Measurements from ENCODE around the gene PGAM5.

Gene PGAM5

DNA sequence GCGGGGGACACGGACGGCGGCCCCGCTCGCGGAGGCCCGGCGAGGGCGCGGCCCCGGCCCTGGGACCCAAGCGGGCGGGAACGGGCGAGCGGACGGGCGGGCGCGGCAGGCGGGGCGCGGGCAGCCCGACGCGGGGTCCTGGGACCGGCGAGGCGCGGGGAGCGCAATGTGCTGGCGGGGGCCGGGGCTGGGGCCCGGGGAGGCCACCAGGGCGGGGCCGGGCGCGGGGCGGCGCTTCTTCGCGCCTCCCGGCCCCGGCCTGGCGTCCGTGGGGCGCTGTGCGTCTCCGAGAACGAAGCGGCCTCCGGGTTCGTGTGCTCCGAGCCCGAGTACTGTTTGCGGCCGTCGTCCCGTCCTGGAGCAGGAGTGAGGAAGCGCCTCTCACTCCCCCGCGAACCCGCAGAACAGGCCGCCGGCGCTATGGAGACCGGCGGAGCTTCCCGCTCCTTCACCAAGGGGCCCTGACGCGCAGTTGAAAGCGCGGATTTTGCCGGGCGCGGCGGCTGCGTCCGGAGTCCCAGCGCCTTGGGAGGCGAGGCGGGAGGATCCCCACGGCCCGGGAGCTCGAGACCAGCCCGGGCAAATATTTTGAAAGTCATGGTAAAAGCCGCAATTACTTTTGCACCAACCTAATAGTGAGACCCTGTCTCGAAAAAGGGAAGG is 51.4 kb downstream of the PGAM5 start:
- Histone ChIP-seq H3K4me1 (ENCODE audit: control insufficient read depth, insufficient read depth, low read length) (peaks cover 8% of the 10 kb centered on the region), H3K27me3 (ENCODE audit: control insufficient read depth, insufficient read depth, low read length, poor library complexity, severe bottlenecking) (no peaks in the 10 kb centered on the region), H3K27ac (ENCODE audit: insufficient read depth, low read depth, low read length, poor library complexity, severe bottlenecking) (peak overlapping the region; percentile 92), H3K4me3 (ENCODE audit: insufficient read depth, low read depth, low read length) (peak overlapping the region; percentile 78), H3K36me3 (ENCODE audit: control insufficient read depth, insufficient read depth, low read length) (no peaks in the 10 kb centered on the region), H3K9me3 (ENCODE audit: control insufficient read depth, low read length) (no peaks in the 10 kb centered on the region)
- 0 to 1% methylated on average over 89 of the region's 89 CpGs for WGBS, 2 experiments

- Histone ChIP-seq H3K27me3 (ENCODE audit: control insufficient read depth, insufficient read depth, low read length, poor library complexity, severe bottlenecking) (no peaks in the 10 kb centered on the region), H3K9me3 (ENCODE audit: control insufficient read depth, low read length) (no peaks in the 10 kb centered on the region), H3K4me3 (ENCODE audit: insufficient read depth, low read depth, low read length) (no peak overlapping the region), H3K36me3 (ENCODE audit: control insufficient read depth, insufficient read depth, low read length) (no peaks in the 10 kb centered on the region), H3K27ac (ENCODE audit: insufficient read depth, low read depth, low read length, poor library complexity, severe bottlenecking) (no peak overlapping the region), H3K4me1 (ENCODE audit: control insufficient read depth, insufficient read depth, low read length) (peaks cover 8% of the 10 kb centered on the region)
- WGBS, 2 experiments: 95% methylated on average over 20 of the region's 20 CpGs
These were observed 53.6 kb downstream of the PGAM5 start for GRCh38 chr12:132764231-132764630.

- H3K9me3 ChIP-seq (ENCODE audit: control insufficient read depth, low read length): no peaks in the 10 kb centered on the region
- no peak overlapping the region for H3K27ac ChIP-seq (ENCODE audit: insufficient read depth, low read depth, low read length, poor library complexity, severe bottlenecking)
- peaks cover 4% of the 10 kb centered on the region for H3K4me1 ChIP-seq (ENCODE audit: control insufficient read depth, insufficient read depth, low read length)
- 86 to 88% methylated on average over 11 of the region's 11 CpGs for WGBS, 2 experiments
- no peaks in the 10 kb centered on the region for H3K36me3 ChIP-seq (ENCODE audit: control insufficient read depth, insufficient read depth, low read length)
- H3K4me3 ChIP-seq (ENCODE audit: insufficient read depth, low read depth, low read length): no peak overlapping the region
- H3K27me3 ChIP-seq (ENCODE audit: control insufficient read depth, insufficient read depth, low read length, poor library complexity, severe bottlenecking): no peaks in the 10 kb centered on the region
These were observed 54.7 kb downstream of the PGAM5 start for GRCh38 chr12:132765361-132765760.

DNA sequence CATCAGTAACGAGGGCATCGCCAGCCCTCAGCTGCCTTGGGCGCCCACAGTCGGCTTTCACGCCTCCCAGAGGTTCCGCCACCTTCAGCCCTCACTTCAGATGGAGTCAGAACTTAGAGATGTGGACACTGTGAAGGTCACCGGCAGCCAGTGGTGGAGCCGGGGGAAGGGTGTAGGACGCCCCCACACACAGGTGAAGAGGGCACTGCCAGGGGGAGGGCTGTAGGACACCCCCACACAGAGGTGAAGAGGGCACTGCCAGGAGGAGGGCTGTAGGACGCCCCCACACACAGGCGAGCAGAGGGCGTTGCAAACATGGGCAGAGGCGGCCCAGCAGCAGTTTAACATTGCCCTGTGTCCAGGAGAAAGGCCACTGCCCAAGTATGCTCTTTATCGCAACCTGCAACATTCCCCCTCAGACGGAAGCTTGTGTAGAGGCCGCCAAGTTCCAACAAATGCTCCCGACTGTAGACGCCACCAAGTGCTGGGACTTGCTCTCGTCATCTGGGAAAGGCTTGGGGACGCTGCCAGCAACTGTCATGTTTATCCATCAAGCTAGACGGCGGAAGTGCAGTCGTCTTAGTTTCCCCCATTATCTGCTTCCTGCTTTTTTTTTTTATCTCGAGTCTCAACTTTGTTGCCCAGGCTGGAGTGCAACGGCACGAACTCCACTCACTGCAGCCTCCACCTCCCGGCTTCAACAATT is 55.9 kb downstream of the PGAM5 start:
- Histone ChIP-seq H3K4me3 (ENCODE audit: insufficient read depth, low read depth, low read length) (no peak overlapping the region), H3K27ac (ENCODE audit: insufficient read depth, low read depth, low read length, poor library complexity, severe bottlenecking) (no peak overlapping the region), H3K4me1 (ENCODE audit: control insufficient read depth, insufficient read depth, low read length) (no peaks in the 10 kb centered on the region), H3K27me3 (ENCODE audit: control insufficient read depth, insufficient read depth, low read length, poor library complexity, severe bottlenecking) (no peaks in the 10 kb centered on the region), H3K36me3 (ENCODE audit: control insufficient read depth, insufficient read depth, low read length) (peaks cover under 1% of the 10 kb centered on the region), H3K9me3 (ENCODE audit: control insufficient read depth, low read length) (no peaks in the 10 kb centered on the region)
- 89 to 94% methylated on average over 27 of the region's 27 CpGs for WGBS, 2 experiments

DNA sequence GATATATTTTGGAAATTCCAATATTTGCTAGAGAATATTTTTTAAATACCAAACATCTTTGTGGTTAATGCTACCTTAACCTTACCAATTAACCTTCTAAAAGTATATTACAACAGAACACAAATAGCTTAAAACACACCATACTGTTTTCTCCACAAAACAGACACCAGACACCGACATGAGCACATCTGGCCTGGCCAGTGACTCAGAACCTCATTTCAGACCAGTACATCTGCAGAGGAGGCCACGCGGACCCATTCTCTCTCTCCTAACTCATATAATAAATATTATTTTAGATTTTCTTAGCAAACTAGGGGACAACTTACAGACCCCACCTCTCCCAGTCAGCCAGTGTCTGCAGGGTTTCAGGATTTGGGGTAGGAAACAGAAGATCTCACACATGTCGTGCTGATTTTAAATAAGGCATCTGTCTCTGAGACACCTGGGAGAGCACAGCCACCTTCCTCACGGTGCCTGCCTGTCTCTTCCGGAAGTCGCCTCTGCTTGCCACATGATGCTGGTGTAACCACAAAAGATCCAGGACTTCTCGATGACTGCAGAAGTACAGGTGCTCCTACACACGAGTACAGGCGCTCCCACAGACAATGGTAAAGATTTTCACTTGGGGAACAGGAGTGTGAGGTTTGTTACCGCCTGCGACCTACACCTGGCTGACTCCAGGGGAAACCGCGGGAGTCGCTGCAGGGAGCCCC is 60.6 kb downstream of the PGAM5 start:
- WGBS, 2 experiments: 95 to 98% methylated on average over 15 of the region's 15 CpGs
- no peak overlapping the region for H3K27ac ChIP-seq (ENCODE audit: insufficient read depth, low read depth, low read length, poor library complexity, severe bottlenecking)
- peaks cover 19% of the 10 kb centered on the region for H3K36me3 ChIP-seq (ENCODE audit: control insufficient read depth, insufficient read depth, low read length)
- no peaks in the 10 kb centered on the region for H3K4me1 ChIP-seq (ENCODE audit: control insufficient read depth, insufficient read depth, low read length)
- H3K9me3 ChIP-seq (ENCODE audit: control insufficient read depth, low read length): no peaks in the 10 kb centered on the region
- no peak overlapping the region for H3K4me3 ChIP-seq (ENCODE audit: insufficient read depth, low read depth, low read length)
- H3K27me3 ChIP-seq (ENCODE audit: control insufficient read depth, insufficient read depth, low read length, poor library complexity, severe bottlenecking): no peaks in the 10 kb centered on the region
